CD4-positive, alpha-beta T cell (primary cell): ENCODE data around the gene AGPAT4. TPM values are rescaled to one million over a fixed set of nuclear protein-coding genes. Genes with fewer than 3 reads are reported as not detected.

Experiments used
- ATAC-seq: fragments of 200-7000 bp; cut with Tn5 transposase; one replicate; pipeline ENCODE4 v1.10.0; 2022; ENCODE audit warnings: mild to moderate bottlenecking; ENCODE audit not compliant: poor library complexity
- CTCF ChIA-PET: fragments of 350-600 bp; sonication (Branson Sonifier 250); formaldehyde crosslinking; loops from one replicate; lab custom pipeline; 2021; ENCODE audit warnings: antibody characterized with exemption, inconsistent platforms; lab: Charles Lee
- POLR2A ChIA-PET: fragments of 350-600 bp; sonication (Branson Sonifier 250); formaldehyde crosslinking; loops from one replicate; lab custom pipeline; 2021; ENCODE audit warnings: antibody characterized with exemption, inconsistent platforms; lab: Charles Lee
- DNase-seq, 14 experiments: peaks; one replicate each; pipeline ENCODE4 v3.0.0-alpha.2; 2013 to 2020; ENCODE audit warnings: mixed read lengths in 2 of 14
- H3K27ac ChIP-seq, 2 donors: one replicate each; pipeline versions ENCODE4 v1.5.1 to v1.7.0; 2013; ENCODE audit warnings: low read length in 2 of 2, low read depth in 1 of 2, mild to moderate bottlenecking in 1 of 2
- H3K27me3 ChIP-seq, 2 experiments: 1 replicate in 1 of 2; 2 replicates in 1 of 2; pipeline versions ENCODE4 v1.6.1 to v1.7.0; 2013; ENCODE audit warnings: low read length in 2 of 2, control low read depth in 1 of 2, mild to moderate bottlenecking in 1 of 2, moderate library complexity in 1 of 2; ENCODE audit not compliant: insufficient read depth in 2 of 2, control insufficient read depth in 1 of 2
- H3K36me3 ChIP-seq: one replicate; pipeline ENCODE4 v1.6.1; 2013; ENCODE audit warnings: low read length, control low read depth; ENCODE audit not compliant: insufficient read depth
- H3K4me1 ChIP-seq: one replicate; pipeline ENCODE4 v1.6.1; 2013; ENCODE audit warnings: low read length, control low read depth; ENCODE audit not compliant: insufficient read depth
- H3K4me3 ChIP-seq: one replicate; pipeline ENCODE4 v1.5.1; 2013; ENCODE audit warnings: mild to moderate bottlenecking, low read length, moderate library complexity
- H3K9me3 ChIP-seq, 2 experiments: 1 replicate in 1 of 2; 2 replicates in 1 of 2; pipeline versions ENCODE4 v1.6.1 to v1.7.0; 2013; ENCODE audit warnings: low read length in 2 of 2, mild to moderate bottlenecking in 2 of 2, control low read depth in 1 of 2, moderate library complexity in 1 of 2; ENCODE audit not compliant: control insufficient read depth in 1 of 2, insufficient read depth in 1 of 2
- H3K27ac Mint-ChIP-seq: one replicate; pipeline ENCODE4 v1.8.0; 2020; ENCODE audit warnings: mixed read lengths
- H3K27me3 Mint-ChIP-seq: one replicate; pipeline ENCODE4 v1.8.0; 2021; ENCODE audit warnings: mixed read lengths
- H3K36me3 Mint-ChIP-seq: one replicate; pipeline ENCODE4 v1.8.0; 2021; ENCODE audit warnings: low read depth, mixed read lengths
- H3K4me1 Mint-ChIP-seq: one replicate; pipeline ENCODE4 v1.8.0; 2021; ENCODE audit warnings: low read depth, mixed read lengths
- H3K4me3 Mint-ChIP-seq: one replicate; pipeline ENCODE4 v1.8.0; 2020; ENCODE audit warnings: mild to moderate bottlenecking, mixed read lengths
- H3K9me3 Mint-ChIP-seq: one replicate; pipeline ENCODE4 v1.8.0; 2020; ENCODE audit warnings: mixed read lengths
- CTCF ChIP-seq: fragments of 200-600 bp; IDR thresholded peaks from one replicate; pipeline ENCODE4 v1.8.0; 2022; ENCODE audit warnings: antibody characterized with exemption, mild to moderate bottlenecking
- intact Hi-C, 2 experiments: fragments of 100-400 bp; cut with DNase I in 1 of 2; cut with micrococcal nuclease in 1 of 2; formaldehyde crosslinking; loops; one replicate each; pipeline versions ENCODE4 v1.15.1 to v1.9.0; 2023 to 2025; cut with DNase I, micrococcal nuclease
- total RNA-seq, 174 experiments: library from RNA in 2 of 174; stranded (reverse) in 2 of 174; gene quantifications; one replicate each; pipeline ENCODE4 v1.2.3 and lab custom pipeline; 2021 to 2026

Gene AGPAT4
- total RNA-seq, 2 experiments from 2014 or later = 2.8 to 4.8 TPM

- Histone ChIP-seq H3K27ac (no peak overlapping the region), H3K4me3 (no peak overlapping the region), H3K4me1 (no peaks in the 10 kb centered on the region), H3K27me3 (no peaks in the 10 kb centered on the region), H3K36me3 (no peaks in the 10 kb centered on the region), H3K9me3 (no peaks in the 10 kb centered on the region)
- H3K4me3 Mint-ChIP-seq = no peak overlapping the region
- intact Hi-C loops = no loop called here
- peaks cover 13% of the 10 kb centered on the region for H3K36me3 Mint-ChIP-seq
- ChIA-PET CTCF (no interaction called here), POLR2A (no interaction called here)
- no peaks in the 10 kb centered on the region for H3K4me1 Mint-ChIP-seq
- ATAC-seq (no peak), DNase-seq (no peak)
- H3K27ac Mint-ChIP-seq = no peak overlapping the region
- no peak for TF ChIP-seq CTCF
- peaks cover 12% of the 10 kb centered on the region for H3K9me3 Mint-ChIP-seq
- H3K27me3 Mint-ChIP-seq = no peaks in the 10 kb centered on the region
Measured at GRCh38 chr6:161195386-161195785, 78.5 kb downstream of the AGPAT4 start.

GRCh38 chr6:161194374-161194773 is 79.5 kb downstream of the AGPAT4 start:
- no peak overlapping the region for H3K27ac Mint-ChIP-seq
- CTCF ChIA-PET = no interaction called here
- POLR2A ChIA-PET = no interaction called here

GRCh38 chr6:161192636-161193411 is 81.0 kb downstream of the AGPAT4 start:
- H3K27ac ChIP-seq = no peak overlapping the region
- no peak for TF ChIP-seq CTCF
- no peak overlapping the region for H3K4me3 Mint-ChIP-seq
- H3K36me3 Mint-ChIP-seq = peaks cover 13% of the 10 kb centered on the region
- H3K9me3 Mint-ChIP-seq = peaks cover 12% of the 10 kb centered on the region
- no peak overlapping the region for H3K4me3 ChIP-seq
- H3K4me1 Mint-ChIP-seq = no peaks in the 10 kb centered on the region
- H3K27me3 ChIP-seq = no peaks in the 10 kb centered on the region
- ATAC-seq (no peak), DNase-seq (no peak)
- intact Hi-C loops = no loop called here
- H3K27ac Mint-ChIP-seq = no peak overlapping the region
- no peaks in the 10 kb centered on the region for H3K9me3 ChIP-seq
- H3K36me3 ChIP-seq = no peaks in the 10 kb centered on the region
- H3K4me1 ChIP-seq = no peaks in the 10 kb centered on the region
- ChIA-PET POLR2A (no interaction called here), CTCF (no interaction called here)
- no peaks in the 10 kb centered on the region for H3K27me3 Mint-ChIP-seq

More at GRCh38 chr6:161194374-161194773, 79.5 kb downstream of the AGPAT4 start:
- H3K27me3 ChIP-seq = no peaks in the 10 kb centered on the region
- Mint-ChIP-seq H3K4me3 (no peak overlapping the region), H3K9me3 (peaks cover 12% of the 10 kb centered on the region), H3K27me3 (no peaks in the 10 kb centered on the region), H3K4me1 (no peaks in the 10 kb centered on the region), H3K36me3 (peaks cover 13% of the 10 kb centered on the region)
- H3K4me3 ChIP-seq = no peak overlapping the region
- ATAC-seq (no peak), DNase-seq (no peak)
- no peaks in the 10 kb centered on the region for H3K4me1 ChIP-seq
- intact Hi-C loops = no loop called here
- no peaks in the 10 kb centered on the region for H3K9me3 ChIP-seq
- no peak overlapping the region for H3K27ac ChIP-seq
- H3K36me3 ChIP-seq = no peaks in the 10 kb centered on the region
- no peak for TF ChIP-seq CTCF
